Thyroid gland (tissue), 4 donors: ENCODE measurements around the gene EMILIN1.

Experiments used
- CTCF ChIP-seq, 6 experiments: fragments of 200-600 bp in 3 of 6; fragments of 450-650 bp in 3 of 6; sonication (generic) in 3 of 6; IDR thresholded peaks; one replicate each; pipeline ENCODE4 v1.5.1; 2016 to 2019; ENCODE audit warnings: antibody characterized with exemption in 6 of 6, mild to moderate bottlenecking in 2 of 6, inconsistent platforms in 1 of 6, moderate library complexity in 1 of 6
- POLR2A ChIP-seq, 2 donors: fragments of 450-650 bp; IDR thresholded peaks; one replicate each; pipeline ENCODE4 v1.6.1; 2017; ENCODE audit warnings: antibody characterized with exemption in 2 of 2, mild to moderate bottlenecking in 2 of 2, moderate library complexity in 1 of 2

GRCh38 chr2:27038631-27039339, 39.6 kb upstream of the EMILIN1 start:
- TF ChIP-seq CTCF (IDR thresholded peaks at IDR 0.05) (no peak), POLR2A (IDR thresholded peaks at IDR 0.05) (no peak)
